Heart left ventricle (tissue), 13 donors: ENCODE data around the gene DPP3.

ENCODE experiments used
- CTCF ChIP-seq, 12 donors: fragments of 200-600 bp; sonication (generic) in 4 of 12; IDR thresholded peaks; one replicate each; pipeline versions ENCODE4 v1.5.0 to v1.8.0; 2018 to 2022; ENCODE audit warnings: antibody characterized with exemption in 12 of 12, mild to moderate bottlenecking in 5 of 12
- POLR2A ChIP-seq, 2 donors: fragments of 450-650 bp; IDR thresholded peaks; one replicate each; pipeline ENCODE4 v1.6.1; 2017; ENCODE audit warnings: antibody characterized with exemption in 2 of 2, mild to moderate bottlenecking in 2 of 2, moderate library complexity in 2 of 2
- donor health status: ischemic (EF 13 %, LVEDD 7.1; RV severe dilation, severe dysfunction).
- donor health status: DM: no; HTN: yes; CAD: no.
- donor health status: DM: no; HTN: no; CAD: no.
- donor health status: ischemic (EF 25% LVEDD 6.9; RV normal size, moderate dysfunction).
- donor health status: ischemic (EF 25% LVEDD 5.7; RV mildly dilated, moderate dysfunction).
- donor health status: ischemic (EF 35%, LVEDD 5.7; RV mildly dilated, moderate dysfunction).
- donor health status: nonischemic (EF 11% LVEDD 7.7; RV severe dilation, severe dysfunction).
- donor health status: DM: yes; HTN: yes; CAD: no.
- donor health status: PGD.
- donor health status: ischemic (EF 29% LVEDD 5.4; RV normal size, mild dysfunction).
- donor health status: nonischemic (EF 23%, LVEDD 6.1; RV moderate dilation, normal function).

DNA sequence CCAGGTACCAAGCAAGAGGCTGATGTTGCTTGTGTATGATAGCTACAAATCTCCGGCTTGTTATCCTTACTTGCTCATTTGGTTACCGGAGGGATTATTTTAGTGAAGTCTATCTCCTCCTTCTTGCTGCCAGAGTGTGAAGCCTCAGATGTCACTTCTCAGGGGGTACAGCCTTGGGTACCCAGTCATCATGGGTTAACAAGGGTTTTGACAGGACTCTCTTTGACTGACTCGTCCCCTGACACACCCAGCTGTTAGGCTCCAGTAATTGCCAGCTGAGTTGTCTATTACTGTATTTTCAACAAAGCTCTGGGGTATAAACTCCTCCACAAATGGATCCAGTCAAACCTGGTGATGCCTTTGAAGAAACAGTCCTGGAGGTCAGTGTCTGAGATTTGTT is 25.4 kb upstream of the DPP3 start:
- TF ChIP-seq POLR2A (IDR thresholded peaks at IDR 0.05) (no peak), CTCF (IDR thresholded peaks at IDR 0.05) (no peak)
